ENCODE measurements around the gene TBL1XR1. TPM values are rescaled to one million over a fixed set of nuclear protein-coding genes. Genes with fewer than 3 reads are reported as not detected.

TBL1XR1 gene
- total and polyA plus RNA-seq, 2 of the 4 experiments (the other 2 are of a cell fraction), result 25.2 to 170 TPM

- Histone ChIP-seq H3K27ac (ENCODE audit: insufficient read depth, low read length) (no peak overlapping the region), H2AK9ac (replicated peaks; ENCODE audit: low read depth, low read length, poor library complexity) (no peak overlapping the region), H3K4me1 (ENCODE audit: control insufficient read depth, insufficient read depth, low read length) (no peaks in the 10 kb centered on the region), H3K79me1 (ENCODE audit: low read depth in 1 of 2, low read length in 2 of 2) (no peaks in the 10 kb centered on the region), H4K20me1 (ENCODE audit: insufficient read depth, low read length) (no peaks in the 10 kb centered on the region), H4K5ac (ENCODE audit: low read depth, low read length) (no peak overlapping the region), H2BK20ac (ENCODE audit: low read depth, low read length) (no peak overlapping the region), H3K56ac (ENCODE audit: extremely low read depth, insufficient read depth, low read length) (no peak overlapping the region), H2AK5ac (ENCODE audit: low read depth, low read length) (no peak overlapping the region), H3K9ac (ENCODE audit: low read depth, low read length) (no peak overlapping the region), H2AFZ (replicated peaks; ENCODE audit: low read length, poor library complexity) (no peak overlapping the region), H3K23ac (ENCODE audit: low read depth, low read length) (no peak overlapping the region), H3K36me3 (ENCODE audit: control insufficient read depth, insufficient read depth, low read length) (no peaks in the 10 kb centered on the region), H3K14ac (replicated peaks; ENCODE audit: low read depth, low read length) (no peak overlapping the region), H2BK15ac (ENCODE audit: low read depth, low read length) (no peak overlapping the region), H4K8ac (ENCODE audit: low read depth in 2 of 2, low read length in 2 of 2) (no peak overlapping the region), H3K9me1 (ENCODE audit: insufficient read depth, low read length) (no peaks in the 10 kb centered on the region), H3K4me3 (ENCODE audit: insufficient read depth, low read depth, low read length) (no peak overlapping the region), H2BK120ac (ENCODE audit: low read depth, low read length) (no peak overlapping the region), H3K9me3 (ENCODE audit: control insufficient read depth, insufficient read depth, low read length) (peaks cover 3% of the 10 kb centered on the region; the same call in 1 of the 2 replicates), H3K27me3 (ENCODE audit: control insufficient read depth, insufficient read depth, low read length) (no peaks in the 10 kb centered on the region), H2BK5ac (ENCODE audit: low read depth, low read length, poor library complexity, severe bottlenecking) (no peak overlapping the region), H3K4me2 (ENCODE audit: low read depth, low read length) (no peak overlapping the region), H4K91ac (ENCODE audit: insufficient read depth, low read depth, low read length) (no peak overlapping the region), H3K4ac (ENCODE audit: low read depth, low read length) (no peak overlapping the region), H3K18ac (ENCODE audit: low read depth, low read length) (no peak overlapping the region)
- intact Hi-C loops (cut with micrococcal nuclease) (no loop called here), dilution Hi-C loops (cut with HindIII; ENCODE audit: low sequenced_read_pairs, unreplicated experiment) (no loop called here), in situ Hi-C loops (cut with MboI; ENCODE audit: low sequenced_read_pairs) (no loop called here)
- BruUV-seq (replicated peaks), result no TSS peak
- WGBS, 2 experiments (ENCODE audit: extremely low coverage in 2 of 2, insufficient read length in 1 of 2), result no CpG with 5 or more reads among the region's 1 CpG
- DNase-seq, result no peak
- ChIA-PET POLR2A (ENCODE audit: unreplicated experiment) (no interaction called here), CTCF (interaction anchor here (0.5 kb wide), 1 partner anchor 46 kb away, joined by 4 read pairs; no protein-coding TSS in a partner anchor)
- TF ChIP-seq BHLHE40 (IDR thresholded peaks at IDR 0.05; ENCODE audit: low read depth, low read length) (no peak), SMC3 (IDR thresholded peaks at IDR 0.05; ENCODE audit: low read depth, low read length) (no peak), RFX5 (IDR thresholded peaks at IDR 0.05; ENCODE audit: low read depth, low read length) (no peak), RAD21 (IDR thresholded peaks at IDR 0.05; ENCODE audit: low read length) (no peak), FOS (IDR thresholded peaks at IDR 0.05; ENCODE audit: low read depth, low read length) (no peak), MAFK (IDR thresholded peaks at IDR 0.05; ENCODE audit: low read depth, low read length) (no peak), ELK1 (IDR thresholded peaks at IDR 0.05; ENCODE audit: borderline replicate concordance, low read depth, low read length) (no peak), MAZ (IDR thresholded peaks at IDR 0.05; ENCODE audit: borderline replicate concordance, low read depth, low read length) (no peak), USF2 (IDR thresholded peaks at IDR 0.05; ENCODE audit: low read depth, low read length) (no peak), NFE2L2 (IDR thresholded peaks at IDR 0.05; ENCODE audit: low read depth, low read length) (no peak), RCOR1 (IDR thresholded peaks at IDR 0.05; ENCODE audit: insufficient replicate concordance, low read length) (no peak)
- ATAC-seq (ENCODE audit: low read depth), result no peak
Observed at GRCh38 chr3:176994393-176994792, 202.9 kb downstream of the TBL1XR1 start.

Data from IMR-90 (cell line).